ENCODE results near the gene ENTR1.

DNA sequence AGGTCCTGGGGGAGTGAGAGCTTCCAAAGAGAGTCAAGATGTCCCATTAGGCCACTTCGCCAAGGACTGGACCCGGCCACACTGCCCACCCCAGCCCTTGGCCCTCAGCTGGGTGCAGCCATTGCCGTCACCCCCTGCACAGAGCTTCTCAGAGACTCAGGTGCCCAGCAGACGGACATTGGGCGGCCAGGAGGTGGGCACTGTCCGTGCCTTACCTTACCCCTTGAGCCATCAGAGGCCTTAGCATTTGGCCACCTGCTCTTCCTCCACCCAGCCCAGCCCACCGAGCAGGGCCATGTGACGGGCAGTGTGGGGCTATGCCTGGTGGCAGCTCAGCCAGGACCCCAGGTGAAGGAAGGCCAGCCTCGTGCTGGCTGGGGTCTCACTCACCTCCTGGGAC, 43.6 kb downstream of the ENTR1 start:
- TF ChIP-seq, protein P1, sequence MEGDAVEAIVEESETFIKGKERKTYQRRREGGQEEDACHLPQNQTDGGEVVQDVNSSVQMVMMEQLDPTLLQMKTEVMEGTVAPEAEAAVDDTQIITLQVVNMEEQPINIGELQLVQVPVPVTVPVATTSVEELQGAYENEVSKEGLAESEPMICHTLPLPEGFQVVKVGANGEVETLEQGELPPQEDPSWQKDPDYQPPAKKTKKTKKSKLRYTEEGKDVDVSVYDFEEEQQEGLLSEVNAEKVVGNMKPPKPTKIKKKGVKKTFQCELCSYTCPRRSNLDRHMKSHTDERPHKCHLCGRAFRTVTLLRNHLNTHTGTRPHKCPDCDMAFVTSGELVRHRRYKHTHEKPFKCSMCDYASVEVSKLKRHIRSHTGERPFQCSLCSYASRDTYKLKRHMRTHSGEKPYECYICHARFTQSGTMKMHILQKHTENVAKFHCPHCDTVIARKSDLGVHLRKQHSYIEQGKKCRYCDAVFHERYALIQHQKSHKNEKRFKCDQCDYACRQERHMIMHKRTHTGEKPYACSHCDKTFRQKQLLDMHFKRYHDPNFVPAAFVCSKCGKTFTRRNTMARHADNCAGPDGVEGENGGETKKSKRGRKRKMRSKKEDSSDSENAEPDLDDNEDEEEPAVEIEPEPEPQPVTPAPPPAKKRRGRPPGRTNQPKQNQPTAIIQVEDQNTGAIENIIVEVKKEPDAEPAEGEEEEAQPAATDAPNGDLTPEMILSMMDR (conservative IDR thresholded peaks at IDR 0.05) = no peak
- TF ChIP-seq ZFX (IDR thresholded peaks at IDR 0.05) = no peak

Data from C4-2B (cell line).